K562 (cell line): Measurements from ENCODE around the gene MARK4. TPM values are rescaled to one million over a fixed set of nuclear protein-coding genes. Genes with fewer than 3 reads are reported as not detected.
"Not testable (repeated sequence)": the region's sequence is repeated elsewhere in the genome, so short reads cannot be mapped to it uniquely, and the experiment has no call there.

Source experiments
- ATAC-seq: fragments of 200-7000 bp; cut with Tn5 transposase; 3 replicates; pipeline ENCODE4 v1.9.1; 2020; ENCODE audit warnings: moderate library complexity
- BruUV-seq: library from RNA; stranded (reverse); fragments of 400-500 nt; replicated peaks from 2 replicates; lab custom pipeline; 2021; lab: Mats Ljungman, UMichigan
- CTCF ChIA-PET: fragments of 300-600 bp; formaldehyde crosslinking; extraction: SDS; loops from one replicate; lab custom pipeline; 2021; ENCODE audit warnings: low intra/inter-chr PET ratio; lab: Yijun Ruan, JAX
- POLR2A ChIA-PET: fragments of 300-600, 350-650 bp; sonication (Branson Sonifier 250); formaldehyde crosslinking; extraction: SDS; loops from one replicate; lab custom pipeline; 2021; ENCODE audit warnings: antibody characterized with exemption, inconsistent platforms; lab: Yijun Ruan, JAX
- DNase-seq, 4 experiments: peaks; one replicate each; pipeline versions ENCODE4 v3.0.0 to v3.0.0-alpha.2; 2011 to 2018; ENCODE audit warnings: low spot score in 3 of 4, mixed read lengths in 3 of 4; ENCODE audit errors: extremely low read depth in 1 of 4
- FAIRE-seq: peaks from 2 replicates; lab custom pipeline; 2011; peaks lifted over from hg19 to GRCh38; lab: Jason Lieb, UNC
- H2AFZ ChIP-seq: 2 replicates; pipeline ENCODE4 v1.6.0; 2011; ENCODE audit warnings: low read depth, low read length, control low read depth, inconsistent platforms
- H3K27ac ChIP-seq: fragments of 200-600 bp; 3 replicates; pipeline ENCODE4 v1.8.0; 2011; ENCODE audit warnings: low read depth, mild to moderate bottlenecking, control low read depth, inconsistent platforms, low read length, moderate library complexity, mixed read lengths; ENCODE audit errors: extremely low read depth
- H3K27me3 ChIP-seq, 2 experiments: fragments of 300-600 bp in 1 of 2; 2 replicates in 1 of 2; 3 replicates in 1 of 2; pipeline versions ENCODE4 v1.6.0 to v1.8.0; 2011; ENCODE audit warnings: inconsistent platforms in 2 of 2, low read length in 2 of 2, mild to moderate bottlenecking in 1 of 2, mixed read lengths in 1 of 2, moderate library complexity in 1 of 2; ENCODE audit not compliant: control insufficient read depth in 2 of 2, insufficient read depth in 2 of 2
- H3K36me3 ChIP-seq: fragments of 300-600 bp; 3 replicates; pipeline ENCODE4 v1.8.0; 2011; ENCODE audit warnings: mild to moderate bottlenecking, low read length, inconsistent platforms; ENCODE audit not compliant: control insufficient read depth, insufficient read depth
- H3K4me1 ChIP-seq, 2 experiments: fragments of 200-600 bp in 1 of 2; replicated peaks in 1 of 2; 2 replicates in 1 of 2; 3 replicates in 1 of 2; pipeline versions ENCODE4 v1.5.1 to v1.8.0; 2011; ENCODE audit warnings: inconsistent platforms in 2 of 2, low read length in 2 of 2, mild to moderate bottlenecking in 1 of 2, mixed read lengths in 1 of 2, moderate library complexity in 1 of 2; ENCODE audit not compliant: control insufficient read depth in 2 of 2, insufficient read depth in 2 of 2
- H3K4me2 ChIP-seq: 2 replicates; pipeline ENCODE4 v1.6.1; 2011; ENCODE audit warnings: low read length, control low read depth, inconsistent platforms, mixed read lengths; ENCODE audit not compliant: insufficient read depth
- H3K4me3 ChIP-seq: fragments of 200-600 bp; sonication (generic), shearing (Covaris generic); 2 replicates; pipeline ENCODE4 v1.5.1; 2016; ENCODE audit warnings: control low read depth, inconsistent platforms
- H3K79me2 ChIP-seq: fragments of 200-600 bp; 3 replicates; pipeline ENCODE4 v1.8.0; 2011; ENCODE audit warnings: low read length, inconsistent platforms; ENCODE audit not compliant: control insufficient read depth, insufficient read depth
- H3K9ac ChIP-seq, 2 experiments: 2 replicates each; pipeline versions ENCODE4 v1.6.0 to v1.6.1; 2011; ENCODE audit warnings: low read depth in 2 of 2, low read length in 2 of 2, control low read depth in 1 of 2, inconsistent platforms in 1 of 2, mild to moderate bottlenecking in 1 of 2, mixed read lengths in 1 of 2; ENCODE audit not compliant: insufficient read depth in 1 of 2
- H3K9me1 ChIP-seq: one replicate; pipeline ENCODE4 v1.6.0; 2011; ENCODE audit warnings: inconsistent platforms, mild to moderate bottlenecking, low read length, moderate library complexity; ENCODE audit not compliant: control insufficient read depth, insufficient read depth
- H3K9me3 ChIP-seq: replicated peaks from 2 replicates; pipeline ENCODE4 v1.5.1; 2011; ENCODE audit warnings: low read depth, low read length, inconsistent platforms; ENCODE audit not compliant: control insufficient read depth, insufficient read depth
- H4K20me1 ChIP-seq: replicated peaks from 2 replicates; pipeline ENCODE4 v1.6.1; 2011; ENCODE audit warnings: low read length, inconsistent platforms, mixed read lengths; ENCODE audit not compliant: control insufficient read depth, insufficient read depth
- CREB1 ChIP-seq, 2 experiments: sonication (generic) in 1 of 2; formaldehyde crosslinking in 1 of 2; IDR thresholded peaks; 2 replicates each; pipeline versions ENCODE4 v1.6.1 to v1.8.0; 2012 to 2022; ENCODE audit warnings: inconsistent platforms in 1 of 2, mild to moderate bottlenecking in 1 of 2, missing genetic modification reagents in 1 of 2, moderate library complexity in 1 of 2
- CREM ChIP-seq: IDR thresholded peaks from 2 replicates; pipeline ENCODE4 v1.6.1; 2014; ENCODE audit warnings: antibody characterized with exemption, low read depth
- FIP1L1 ChIP-seq: fragments of 200-400 bp; formaldehyde crosslinking; IDR thresholded peaks from 2 replicates; pipeline ENCODE4 v1.6.1; 2018; ENCODE audit warnings: mild to moderate bottlenecking, low read depth, low read length; ENCODE audit not compliant: poor library complexity, severe bottlenecking
- GABPA ChIP-seq: fragments of 200-800 bp; sonication (Bioruptor generic); conservative IDR thresholded peaks from 2 replicates; pipeline ENCODE4 v1.6.1; 2016; ENCODE audit warnings: low read depth, missing genetic modification characterization, missing compliant biosample characterization
- GABPB1 ChIP-seq: sonication (generic); formaldehyde crosslinking; IDR thresholded peaks from 2 replicates; pipeline ENCODE4 v1.8.0; 2022; ENCODE audit warnings: mild to moderate bottlenecking, missing genetic modification reagents
- GTF2F1 ChIP-seq: IDR thresholded peaks from 2 replicates; pipeline ENCODE4 v1.6.1; 2011; ENCODE audit warnings: low read depth, low read length, improper control_type of control experiment
- JUND ChIP-seq, 2 experiments: IDR thresholded peaks; 2 replicates in 1 of 2; 3 replicates in 1 of 2; pipeline ENCODE4 v1.6.1; 2011; ENCODE audit warnings: borderline replicate concordance in 2 of 2, low read depth in 2 of 2, low read length in 2 of 2, improper control_type of control experiment in 1 of 2, missing biosample characterization in 1 of 2, missing genetic modification characterization in 1 of 2, missing genetic modification reagents in 1 of 2
- ZNF121 ChIP-seq: sonication (generic); formaldehyde crosslinking; conservative IDR thresholded peaks from 2 replicates; pipeline ENCODE4 v1.8.0; 2022; ENCODE audit warnings: missing genetic modification reagents
- WGBS: fragments of 100-300 bp; shearing (Covaris generic); methylation state at CpG from one replicate; pipeline ENCODE4 v1.1.6; 2016; ENCODE audit warnings: low coverage, mixed read lengths; ENCODE audit not compliant: insufficient coverage; ENCODE audit errors: missing lambda C conversion rate; 5-methylcytosine and 5-hydroxymethylcytosine counted together
- in situ Hi-C: fragments of 300-500 bp; cut with MboI; formaldehyde crosslinking; loops from 4 replicates; pipeline ENCODE4 v1.15.0; 2018; ENCODE audit warnings: inconsistent platforms, mixed read lengths
- intact Hi-C: fragments of 100-400 bp; cut with micrococcal nuclease; formaldehyde crosslinking; loops from 2 replicates; pipeline ENCODE4 v1.14.2; 2022
- polyA plus RNA-seq, 8 experiments: library from polyadenylated mRNA; depleted of rRNA in 4 of 8; stranded (reverse) in 5 of 8; unstranded in 3 of 8; fragments of >200 nt; fragmentation: Nextera tagmentation in 2 of 8; fragmentation: Illumina TruSeq in 1 of 8; extraction: Ambion mirVana in 2 of 8; extraction: Trizol in 1 of 8; gene quantifications; 2 replicates each; pipeline versions ENCODE4 v1.2.1 to v1.2.3, GENCODE V29; 2011 to 2014; ENCODE audit warnings: inconsistent platforms in 1 of 8, missing spikeins in 1 of 8
- total RNA-seq, 7 experiments: library from RNA; depleted of rRNA in 6 of 7; stranded (reverse); fragments of >200 nt in 6 of 7; fragmentation: Illumina TruSeq in 2 of 7; extraction: Trizol in 2 of 7; gene quantifications; 2 replicates each; pipeline versions ENCODE4 v1.2.1 to v1.2.3, GENCODE V29; 2011 to 2021; ENCODE audit warnings: low replicate concordance in 1 of 7

MARK4 gene
- total and polyA plus RNA-seq, 9 of the 15 experiments (the other 6 are each of a cell fraction or from before 2014, with no cell fraction given), result 0.52 to 29.4 (median 8.6) TPM

DNA sequence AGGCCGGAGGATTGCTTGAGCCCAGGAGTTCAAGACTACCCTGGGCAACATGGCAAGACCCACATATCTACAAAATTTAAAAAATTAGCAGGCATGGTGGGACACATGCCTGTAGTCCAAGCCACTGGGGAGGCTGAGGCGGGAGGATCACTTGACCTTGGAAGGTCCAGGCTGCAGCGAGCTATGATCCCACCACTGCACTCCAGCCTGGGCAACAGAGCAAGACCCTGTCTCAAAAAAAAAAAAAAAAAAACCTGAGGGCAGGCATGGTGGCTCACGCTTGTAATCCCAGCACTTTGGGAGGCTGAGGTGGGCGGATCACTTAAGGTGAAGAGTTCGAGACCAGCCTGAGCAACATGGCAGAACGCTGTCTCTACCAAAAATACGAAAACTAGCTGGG lies 58.3 kb downstream of the MARK4 start:
- H3K79me2 ChIP-seq, POLR2A ChIA-PET, FAIRE-seq, H3K9ac ChIP-seq, H2AFZ ChIP-seq, H3K27me3 ChIP-seq, in situ Hi-C loops, H3K4me3 ChIP-seq, H3K4me2 ChIP-seq, H3K36me3 ChIP-seq, BruUV-seq, H4K20me1 ChIP-seq, DNase-seq, ATAC-seq, H3K27ac ChIP-seq, intact Hi-C loops, H3K9me1 ChIP-seq, H3K9me3 ChIP-seq, CTCF ChIA-PET: not testable (repeated sequence)
- WGBS, result 84% methylated on average over 7 of the region's 8 CpGs
- peak; percentile 70 for TF ChIP-seq ZNF121 (CRISPR knock-in tag)
- H3K4me1 ChIP-seq, result peaks cover 4 to 24% of the 10 kb centered on the region in 2 experiments; a peak in 4 of 5 replicates

DNA sequence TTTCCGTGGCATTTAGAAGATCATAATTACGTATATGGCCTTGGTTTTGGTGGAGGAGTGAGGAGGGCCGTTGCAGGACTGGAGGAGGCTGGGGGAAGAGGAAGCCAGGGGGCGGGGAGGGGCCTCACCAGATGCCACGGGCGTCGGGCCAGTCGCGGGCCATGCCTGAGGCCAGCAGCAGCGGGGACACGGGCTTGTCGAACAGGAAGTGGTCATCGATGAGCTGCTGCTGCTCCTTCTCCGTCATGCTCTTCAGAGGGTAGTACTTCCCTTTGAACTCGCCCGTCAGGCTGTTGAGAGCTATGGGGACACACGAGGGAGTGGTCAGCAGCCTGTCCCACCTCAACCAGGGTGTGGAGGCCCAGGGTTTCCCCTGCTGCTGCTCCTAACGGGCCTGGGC lies 60.5 kb downstream of the MARK4 start:
- WGBS, result 63% methylated on average over 10 of the region's 18 CpGs
- no peak for TF ChIP-seq GTF2F1
- peak; percentile 48; the same call in 1 of the 2 replicates for TF ChIP-seq CREM
- peak; percentile 75 for TF ChIP-seq GABPB1 (CRISPR knock-in tag)
- no peak for TF ChIP-seq JUND (IDR thresholded peaks at IDR 0.05; ENCODE audit: borderline replicate concordance, low read depth, low read length)
- no peak for TF ChIP-seq JUND (tag; IDR thresholded peaks at IDR 0.05; ENCODE audit: borderline replicate concordance, low read depth, low read length)
- no peak for TF ChIP-seq FIP1L1
- 0 out of 2 replicates have a peak, but pooled peaks have one; percentile 36 for TF ChIP-seq GABPA (tag)
- TF ChIP-seq CREB1 (IDR thresholded peaks at IDR 0.05), result no peak; the same call in 1 of the 2 replicates
- 0 out of 2 replicates have a peak, but pooled peaks have one; percentile 23 for TF ChIP-seq CREB1 (CRISPR knock-in tag; IDR thresholded peaks at IDR 0.05)
- no peak overlapping the region for H3K27ac ChIP-seq
- in situ Hi-C loops, result no loop called here
- H3K4me3 ChIP-seq, result no peak overlapping the region
- FAIRE-seq (no peak), DNase-seq (no peak), ATAC-seq (no peak)
- intact Hi-C loops, result no loop called here
- BruUV-seq, result no TSS peak
- no peaks in the 10 kb centered on the region for H3K79me2 ChIP-seq
- H4K20me1 ChIP-seq, result no peaks in the 10 kb centered on the region
- H3K36me3 ChIP-seq, result no peaks in the 10 kb centered on the region
- H2AFZ ChIP-seq, result peak overlapping the region; percentile 62
- H3K9me3 ChIP-seq, result no peaks in the 10 kb centered on the region
- no peaks in the 10 kb centered on the region; a peak in 1 of 5 replicates for H3K27me3 ChIP-seq
- ChIA-PET CTCF (no interaction called here), POLR2A (interaction anchor here (0.9 kb wide), 1 partner anchor 9 kb away, joined by 4 read pairs; no protein-coding TSS in a partner anchor)
- H3K9me1 ChIP-seq, result no peaks in the 10 kb centered on the region
- H3K9ac ChIP-seq, result peak overlapping the region in 1 of 2 experiments; percentile 73; a peak in 1 of 4 replicates
- peaks cover 4 to 26% of the 10 kb centered on the region in 2 experiments; a peak in 4 of 5 replicates for H3K4me1 ChIP-seq
- no peak overlapping the region for H3K4me2 ChIP-seq
